SH-SY5Y (cell line): Measurements from ENCODE around the gene ANXA1.

Experiments used
- GATA2 ChIP-seq: IDR thresholded peaks from 2 replicates; pipeline ENCODE4 v1.6.1; 2011; ENCODE audit warnings: mild to moderate bottlenecking, low read depth, low read length
- GATA3 ChIP-seq: IDR thresholded peaks from 2 replicates; pipeline ENCODE4 v1.6.1; 2011; ENCODE audit warnings: low read depth, mild to moderate bottlenecking, low read length, moderate library complexity

DNA sequence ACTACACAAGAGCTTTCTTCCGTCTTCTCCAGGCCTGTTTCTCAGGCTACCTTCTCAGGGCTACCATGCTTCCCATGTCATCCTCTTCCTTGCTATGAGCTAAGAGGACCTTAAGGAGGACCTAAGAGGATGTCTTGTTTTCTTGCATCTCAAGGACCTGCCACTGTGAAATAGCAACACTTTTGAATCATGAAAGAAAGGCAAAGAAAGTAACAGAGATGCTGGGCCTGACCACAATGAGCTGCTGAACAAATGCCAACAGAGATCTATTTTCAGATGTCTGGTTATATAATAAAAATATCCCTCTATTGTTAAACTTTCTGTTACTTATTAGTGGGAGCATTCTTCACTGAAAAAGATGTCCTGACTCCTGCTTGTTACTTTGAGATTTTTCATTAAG lies 36.7 kb upstream of the ANXA1 start:
- TF ChIP-seq GATA3: no peak
- no peak for TF ChIP-seq GATA2
